ENCODE results near the gene SHKBP1. TPM values are rescaled to one million over a fixed set of nuclear protein-coding genes. Genes with fewer than 3 reads are reported as not detected.

SHKBP1 gene
- total RNA-seq, 1 experiment from 2014 or later, result 16.2 TPM

DNA sequence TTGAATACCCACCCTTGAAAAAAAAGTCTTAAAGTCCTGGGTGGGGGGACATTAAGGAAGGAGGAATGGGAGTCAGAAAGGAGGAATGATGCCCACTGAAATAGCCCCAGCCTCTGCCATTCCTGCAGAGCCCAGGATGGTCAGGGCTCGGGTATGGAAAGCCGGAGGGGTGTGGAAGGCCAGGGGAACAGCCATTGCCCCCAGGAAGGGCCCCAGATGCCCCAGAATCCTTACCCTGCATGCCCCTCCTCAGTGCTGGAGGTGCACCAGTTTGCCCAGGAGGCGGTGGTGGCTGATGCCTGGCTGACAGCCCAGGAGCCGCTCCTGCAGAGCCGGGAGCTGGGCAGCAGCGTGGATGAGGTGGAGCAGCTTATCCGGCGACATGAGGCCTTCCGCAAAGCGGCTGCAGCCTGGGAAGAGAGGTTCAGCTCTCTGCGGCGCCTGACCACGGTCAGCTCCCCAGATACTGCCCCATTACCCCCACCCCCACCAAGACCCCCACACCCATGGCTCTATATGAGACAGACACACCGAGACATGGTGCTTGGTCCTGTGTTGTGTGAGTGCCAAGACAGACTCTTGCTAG is 10.7 kb upstream of the SHKBP1 start:
- H3K4me1 ChIP-seq (replicated peaks), result peaks cover 16% of the 10 kb centered on the region
- H3K36me3 ChIP-seq, result no peaks in the 10 kb centered on the region
- H3K4me3 ChIP-seq, result no peak overlapping the region
- DNase-seq (ENCODE audit: low read depth in 1 of 2, low spot score in 2 of 2), result no peak
- no peak overlapping the region for H3K27ac ChIP-seq
- H3K9me3 ChIP-seq (replicated peaks), result no peaks in the 10 kb centered on the region
- peaks cover 26% of the 10 kb centered on the region for H3K27me3 ChIP-seq (replicated peaks)

GRCh38 chr19:40567040-40567749 is 9.5 kb upstream of the SHKBP1 start:
- no peak overlapping the region for H3K27ac ChIP-seq
- H3K9me3 ChIP-seq (replicated peaks), result no peaks in the 10 kb centered on the region
- H3K27me3 ChIP-seq (replicated peaks), result peaks cover 26% of the 10 kb centered on the region
- DNase-seq (ENCODE audit: low read depth in 1 of 2, low spot score in 2 of 2), result no peak
- peaks cover 16% of the 10 kb centered on the region for H3K4me1 ChIP-seq (replicated peaks)
- no peak overlapping the region for H3K4me3 ChIP-seq
- H3K36me3 ChIP-seq, result no peaks in the 10 kb centered on the region

- Histone ChIP-seq H3K4me3 (no peak overlapping the region), H3K27ac (no peak overlapping the region), H3K36me3 (no peaks in the 10 kb centered on the region), H3K4me1 (replicated peaks) (peaks cover 16% of the 10 kb centered on the region), H3K9me3 (replicated peaks) (no peaks in the 10 kb centered on the region), H3K27me3 (replicated peaks) (peaks cover 26% of the 10 kb centered on the region)
- DNase-seq (ENCODE audit: low read depth in 1 of 2, low spot score in 2 of 2), result no peak
Observed at GRCh38 chr19:40567750-40568494, 8.8 kb upstream of the SHKBP1 start.

GRCh38 chr19:40570313-40571004 is 6.2 kb upstream of the SHKBP1 start:
- H3K4me1 ChIP-seq (replicated peaks), result peaks cover 16% of the 10 kb centered on the region
- H3K36me3 ChIP-seq, result no peaks in the 10 kb centered on the region
- DNase-seq (ENCODE audit: low read depth in 1 of 2, low spot score in 2 of 2), result peak; percentile 90 to 99
- peak overlapping the region; percentile 39 for H3K4me3 ChIP-seq
- H3K9me3 ChIP-seq (replicated peaks), result no peaks in the 10 kb centered on the region
- H3K27me3 ChIP-seq (replicated peaks), result peaks cover 26% of the 10 kb centered on the region
- H3K27ac ChIP-seq, result peak overlapping the region; percentile 59

DNA sequence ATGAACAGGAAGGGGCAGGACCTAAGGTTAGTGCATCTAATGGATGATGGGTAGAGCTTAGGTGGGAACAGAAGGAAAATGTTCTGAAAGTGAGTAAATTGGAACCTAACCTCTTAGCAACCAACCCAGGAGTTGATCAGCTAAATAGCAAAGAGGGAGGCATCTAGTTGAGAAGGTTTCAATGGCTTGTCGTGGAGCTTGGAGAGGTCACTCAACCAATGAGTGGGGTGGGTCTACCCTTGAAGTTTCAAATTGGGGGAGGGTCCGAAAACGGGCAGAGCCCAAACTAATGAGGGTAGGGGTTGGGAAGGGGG is 5.7 kb upstream of the SHKBP1 start:
- Histone ChIP-seq H3K27me3 (replicated peaks) (peaks cover 26% of the 10 kb centered on the region), H3K36me3 (no peaks in the 10 kb centered on the region), H3K9me3 (replicated peaks) (no peaks in the 10 kb centered on the region), H3K4me3 (no peak overlapping the region), H3K27ac (no peak overlapping the region), H3K4me1 (replicated peaks) (peaks cover 17% of the 10 kb centered on the region)
- no peak for DNase-seq (ENCODE audit: low read depth in 1 of 2, low spot score in 2 of 2)

- Histone ChIP-seq H3K27me3 (replicated peaks) (peaks cover 21% of the 10 kb centered on the region), H3K4me3 (no peak overlapping the region), H3K4me1 (replicated peaks) (peaks cover 20% of the 10 kb centered on the region), H3K36me3 (0 out of 2 replicates have a peak, but pooled peaks cover 3% of the 10 kb centered on the region), H3K9me3 (replicated peaks) (no peaks in the 10 kb centered on the region), H3K27ac (no peak overlapping the region)
- no peak for DNase-seq (ENCODE audit: low read depth in 1 of 2, low spot score in 2 of 2)
Observed at GRCh38 chr19:40571831-40572495, 4.7 kb upstream of the SHKBP1 start.

- Histone ChIP-seq H3K4me3 (no peak overlapping the region), H3K9me3 (replicated peaks) (no peaks in the 10 kb centered on the region), H3K27ac (no peak overlapping the region), H3K27me3 (replicated peaks) (no peaks in the 10 kb centered on the region), H3K36me3 (peaks cover 24% of the 10 kb centered on the region), H3K4me1 (replicated peaks) (peaks cover 13% of the 10 kb centered on the region)
- DNase-seq (ENCODE audit: low read depth in 1 of 2, low spot score in 2 of 2), result no peak
Observed at GRCh38 chr19:40575326-40575725, 1.3 kb upstream of the SHKBP1 start.

GRCh38 chr19:40576151-40576584 is 505 bp upstream of the SHKBP1 start:
- Histone ChIP-seq H3K9me3 (replicated peaks) (no peaks in the 10 kb centered on the region), H3K4me1 (replicated peaks) (peaks cover 10% of the 10 kb centered on the region), H3K4me3 (peak overlapping the region; percentile 71), H3K36me3 (peaks cover 28% of the 10 kb centered on the region), H3K27me3 (replicated peaks) (no peaks in the 10 kb centered on the region), H3K27ac (no peak overlapping the region; the same call in 1 of the 2 replicates)
- DNase-seq (ENCODE audit: low read depth in 1 of 2, low spot score in 2 of 2), result no peak

DNA sequence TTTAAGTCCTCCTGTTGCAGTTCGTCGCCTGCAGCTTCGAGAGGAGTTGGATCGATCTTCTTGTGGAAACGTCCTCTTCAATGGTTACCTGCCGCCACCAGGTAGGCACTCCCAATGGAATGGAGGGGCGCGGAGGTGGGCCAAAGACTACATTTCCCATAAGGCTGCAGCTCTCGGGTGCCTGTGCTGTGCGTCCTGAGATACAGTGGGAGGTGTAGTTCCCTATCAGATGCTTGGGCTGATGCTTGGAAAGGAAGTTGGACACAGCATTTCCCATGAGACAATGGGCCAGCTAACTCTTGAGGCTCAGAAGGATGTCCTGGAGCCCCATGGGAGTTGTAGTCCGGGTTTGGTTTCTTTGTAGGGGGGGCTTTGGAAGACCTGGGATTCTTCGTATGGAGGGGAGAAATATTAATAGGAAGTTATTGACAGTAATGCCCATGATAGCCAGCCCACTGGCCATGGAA is 1.8 kb downstream of the SHKBP1 start:
- peak in 1 of 2 experiments; percentile 16 for DNase-seq (ENCODE audit: low read depth in 1 of 2, low spot score in 2 of 2)
- no peaks in the 10 kb centered on the region for H3K27me3 ChIP-seq (replicated peaks)
- H3K27ac ChIP-seq, result no peak overlapping the region
- H3K9me3 ChIP-seq (replicated peaks), result no peaks in the 10 kb centered on the region
- H3K36me3 ChIP-seq, result peaks cover 40% of the 10 kb centered on the region
- H3K4me3 ChIP-seq, result no peak overlapping the region
- H3K4me1 ChIP-seq (replicated peaks), result peaks cover 11% of the 10 kb centered on the region

- Histone ChIP-seq H3K9me3 (replicated peaks) (no peaks in the 10 kb centered on the region), H3K4me1 (replicated peaks) (peaks cover 27% of the 10 kb centered on the region), H3K27me3 (replicated peaks) (no peaks in the 10 kb centered on the region), H3K27ac (no peak overlapping the region), H3K4me3 (no peak overlapping the region), H3K36me3 (peaks cover 53% of the 10 kb centered on the region)
- DNase-seq (ENCODE audit: low read depth in 1 of 2, low spot score in 2 of 2), result no peak
Observed at GRCh38 chr19:40580619-40581018, 3.9 kb downstream of the SHKBP1 start.

- Histone ChIP-seq H3K27ac (no peak overlapping the region), H3K4me1 (replicated peaks) (peaks cover 28% of the 10 kb centered on the region), H3K36me3 (peaks cover 55% of the 10 kb centered on the region), H3K9me3 (replicated peaks) (no peaks in the 10 kb centered on the region), H3K4me3 (no peak overlapping the region), H3K27me3 (replicated peaks) (no peaks in the 10 kb centered on the region)
- DNase-seq (ENCODE audit: low read depth in 1 of 2, low spot score in 2 of 2), result no peak
Observed at GRCh38 chr19:40581531-40581930, 4.9 kb downstream of the SHKBP1 start.

GRCh38 chr19:40582467-40582866 is 5.8 kb downstream of the SHKBP1 start:
- H3K27ac ChIP-seq, result no peak overlapping the region
- H3K4me3 ChIP-seq, result no peak overlapping the region
- H3K36me3 ChIP-seq, result peaks cover 59% of the 10 kb centered on the region
- H3K4me1 ChIP-seq (replicated peaks), result peaks cover 24% of the 10 kb centered on the region
- no peaks in the 10 kb centered on the region for H3K9me3 ChIP-seq (replicated peaks)
- no peaks in the 10 kb centered on the region for H3K27me3 ChIP-seq (replicated peaks)
- DNase-seq (ENCODE audit: low read depth in 1 of 2, low spot score in 2 of 2), result no peak

GRCh38 chr19:40583283-40583682 is 6.6 kb downstream of the SHKBP1 start:
- Histone ChIP-seq H3K27ac (no peak overlapping the region), H3K4me1 (replicated peaks) (peaks cover 25% of the 10 kb centered on the region), H3K9me3 (replicated peaks) (no peaks in the 10 kb centered on the region), H3K27me3 (replicated peaks) (no peaks in the 10 kb centered on the region), H3K36me3 (peaks cover 61% of the 10 kb centered on the region), H3K4me3 (no peak overlapping the region)
- DNase-seq (ENCODE audit: low read depth in 1 of 2, low spot score in 2 of 2), result no peak
